Endothelial cell of umbilical vein (primary cell): ENCODE data around the gene SLC43A1. TPM values are rescaled to one million over a fixed set of nuclear protein-coding genes. Genes with fewer than 3 reads are reported as not detected.

ENCODE experiments used
- BruUV-seq: library from RNA; stranded (reverse); fragments of 400-500 nt; replicated peaks from 2 replicates; lab custom pipeline; 2021; lab: Mats Ljungman, UMichigan
- CTCF ChIA-PET: fragments of 300-600, 350-600 bp; sonication (Branson Sonifier 250); formaldehyde crosslinking; loops from one replicate; lab custom pipeline; 2021; ENCODE audit warnings: antibody characterized with exemption, inconsistent platforms; lab: Charles Lee
- POLR2A ChIA-PET: fragments of 300-600, 350-600 bp; sonication (Branson Sonifier 250); formaldehyde crosslinking; loops from one replicate; lab custom pipeline; 2021; ENCODE audit warnings: antibody characterized with exemption, inconsistent platforms; lab: Charles Lee
- DNase-seq: peaks from one replicate; pipeline ENCODE4 v3.0.0-alpha.2; 2011; ENCODE audit warnings: low read depth, low spot score
- FAIRE-seq: peaks from 2 replicates; lab custom pipeline; 2011; peaks lifted over from hg19 to GRCh38; lab: Jason Lieb, UNC
- H2AFZ ChIP-seq: 2 replicates; pipeline ENCODE4 v1.6.0; 2012; ENCODE audit warnings: low read depth, low read length, control low read depth, inconsistent platforms
- H3K27ac ChIP-seq: 2 replicates; pipeline ENCODE4 v1.5.1; 2011; ENCODE audit warnings: low read depth, mild to moderate bottlenecking, control low read depth, low read length, moderate library complexity; ENCODE audit not compliant: insufficient read depth
- H3K27me3 ChIP-seq, 2 experiments: 2 replicates each; pipeline versions ENCODE4 v1.6.0 to v1.6.1; 2011; ENCODE audit warnings: low read length in 2 of 2, mixed read lengths in 1 of 2; ENCODE audit not compliant: control insufficient read depth in 2 of 2, insufficient read depth in 2 of 2
- H3K36me3 ChIP-seq, 2 experiments: 2 replicates in 1 of 2; 3 replicates in 1 of 2; pipeline ENCODE4 v1.5.1; 2011; ENCODE audit warnings: low read length in 2 of 2, mild to moderate bottlenecking in 1 of 2, moderate library complexity in 1 of 2; ENCODE audit not compliant: control insufficient read depth in 2 of 2, insufficient read depth in 2 of 2; ENCODE audit errors: extremely low read depth in 1 of 2
- H3K4me1 ChIP-seq: 3 replicates; pipeline ENCODE4 v1.5.1; 2011; ENCODE audit warnings: mild to moderate bottlenecking, low read length; ENCODE audit not compliant: control insufficient read depth, insufficient read depth; ENCODE audit errors: extremely low read depth
- H3K4me2 ChIP-seq: 2 replicates; pipeline ENCODE4 v1.6.1; 2011; ENCODE audit warnings: low read length, control low read depth, mixed read lengths; ENCODE audit not compliant: insufficient read depth
- H3K4me3 ChIP-seq, 3 experiments: fragments of 200-600 bp in 1 of 3; sonication (generic), shearing (Covaris generic) in 1 of 3; replicated peaks in 1 of 3; 2 replicates each; pipeline ENCODE4 v1.5.1; 2011 to 2016; ENCODE audit warnings: control low read depth in 3 of 3, low read length in 3 of 3, mild to moderate bottlenecking in 2 of 3, inconsistent platforms in 1 of 3, low read depth in 1 of 3, moderate library complexity in 1 of 3; ENCODE audit not compliant: insufficient read depth in 1 of 3
- H3K79me2 ChIP-seq: 2 replicates; pipeline ENCODE4 v1.6.0; 2012; ENCODE audit warnings: low read length, inconsistent platforms; ENCODE audit not compliant: control insufficient read depth, insufficient read depth
- H3K9ac ChIP-seq: replicated peaks from 2 replicates; pipeline ENCODE3; 2011; ENCODE audit warnings: low read length, control low read depth; ENCODE audit not compliant: insufficient read depth; ENCODE audit errors: extremely low read depth
- H3K9me1 ChIP-seq: replicated peaks from 3 replicates; pipeline ENCODE4 v1.6.0; 2011; ENCODE audit warnings: mild to moderate bottlenecking, low read length; ENCODE audit not compliant: control insufficient read depth, insufficient read depth; ENCODE audit errors: extremely low read depth
- H3K9me3 ChIP-seq: replicated peaks from 2 replicates; pipeline ENCODE4 v1.5.1; 2012; ENCODE audit warnings: low read length, inconsistent platforms; ENCODE audit not compliant: control insufficient read depth, insufficient read depth
- H4K20me1 ChIP-seq: replicated peaks from 2 replicates; pipeline ENCODE3; 2011; ENCODE audit warnings: mild to moderate bottlenecking, low read length; ENCODE audit not compliant: control insufficient read depth, insufficient read depth; ENCODE audit errors: extremely low read depth
- CTCF ChIP-seq, 2 donors: IDR thresholded peaks; 1 replicate in 1 of 2; 2 replicates in 1 of 2; pipeline ENCODE4 v1.5.1; 2011; ENCODE audit warnings: low read length in 2 of 2, mild to moderate bottlenecking in 2 of 2, moderate library complexity in 2 of 2, control low read depth in 1 of 2, inconsistent platforms in 1 of 2, low read depth in 1 of 2; ENCODE audit not compliant: insufficient read depth in 1 of 2; ENCODE audit errors: extremely low read depth in 1 of 2
- EZH2 ChIP-seq: IDR thresholded peaks from 2 replicates; pipeline ENCODE4 v1.6.1; 2012; ENCODE audit warnings: borderline replicate concordance, low read depth, mild to moderate bottlenecking, moderate library complexity, low read length, inconsistent platforms; ENCODE audit not compliant: severe bottlenecking
- FOS ChIP-seq: IDR thresholded peaks from 2 replicates; pipeline ENCODE4 v1.6.1; 2011; ENCODE audit warnings: mild to moderate bottlenecking, low read length, moderate library complexity, borderline replicate concordance; ENCODE audit not compliant: insufficient read depth
- GATA2 ChIP-seq: IDR thresholded peaks from 2 replicates; pipeline ENCODE4 v1.7.0; 2011; ENCODE audit warnings: low read depth, mild to moderate bottlenecking, moderate library complexity, mixed read lengths, low read length; ENCODE audit not compliant: insufficient read length, insufficient read depth
- JUN ChIP-seq: IDR thresholded peaks from 2 replicates; pipeline ENCODE4 v1.6.1; 2011; ENCODE audit warnings: borderline replicate concordance, low read depth; ENCODE audit not compliant: insufficient read length, insufficient read depth
- MAX ChIP-seq: IDR thresholded peaks from 2 replicates; pipeline ENCODE4 v1.6.1; 2011; ENCODE audit not compliant: insufficient read depth, insufficient read length
- MYC ChIP-seq: IDR thresholded peaks from one replicate; pipeline ENCODE4 v1.6.1; 2011; ENCODE audit warnings: mild to moderate bottlenecking, low read depth, low read length
- POLR2A ChIP-seq: IDR thresholded peaks from 2 replicates; pipeline ENCODE4 v1.6.1; 2012; ENCODE audit warnings: low read depth, mild to moderate bottlenecking, control low read depth, low read length
- POLR2AphosphoS5 ChIP-seq: IDR thresholded peaks from 2 replicates; pipeline ENCODE4 v1.6.1; 2012; ENCODE audit warnings: low read depth, mild to moderate bottlenecking, control low read depth, low read length, moderate library complexity; ENCODE audit not compliant: insufficient read depth
- dilution Hi-C: fragments of 300-500 bp; cut with MboI; formaldehyde crosslinking; loops from one replicate; pipeline ENCODE4 v1.15.0; 2019; ENCODE audit warnings: low sequenced_read_pairs; ENCODE audit not compliant: extremely low pct_ligation_motif_present
- intact Hi-C: fragments of 100-400 bp; cut with micrococcal nuclease; formaldehyde crosslinking; loops from one replicate; pipeline ENCODE4 v1.10.0; 2022
- polyA plus RNA-seq, 4 experiments: library from polyadenylated mRNA; depleted of rRNA in 3 of 4; stranded (reverse) in 3 of 4; unstranded in 1 of 4; fragments of >200 nt; gene quantifications; 2 replicates each; pipeline versions ENCODE4 v1.2.1 to v1.2.3, GENCODE V29; 2011 to 2012; ENCODE audit warnings: missing spikeins in 1 of 4
- total RNA-seq: library from RNA; stranded (reverse); gene quantifications from 2 replicates; pipeline ENCODE4 v1.2.3, GENCODE V29; 2021

SLC43A1 gene
- total and polyA plus RNA-seq, 2 donors (not counting 3 experiments of a cell fraction or from before 2014, with no cell fraction given): 13.7 to 19.5 TPM

GRCh38 chr11:57542582-57542981, 27.1 kb upstream of the SLC43A1 start:
- BruUV-seq: no TSS peak
- Histone ChIP-seq H3K4me1 (no peaks in the 10 kb centered on the region), H3K9ac (no peak overlapping the region), H3K4me2 (no peak overlapping the region), H3K4me3 (no peak overlapping the region), H2AFZ (no peak overlapping the region), H4K20me1 (no peaks in the 10 kb centered on the region), H3K27me3 (peaks cover 0 to 4% of the 10 kb centered on the region in 2 experiments), H3K9me3 (no peaks in the 10 kb centered on the region), H3K9me1 (no peaks in the 10 kb centered on the region), H3K27ac (no peak overlapping the region), H3K36me3 (no peaks in the 10 kb centered on the region), H3K79me2 (no peaks in the 10 kb centered on the region)
- dilution Hi-C loops (no loop called here), intact Hi-C loops (no loop called here)
- CTCF ChIA-PET: interaction anchor here (1.2 kb wide), 1 partner anchor 102 kb away, joined by 6 read pairs; no protein-coding TSS in a partner anchor
- TF ChIP-seq EZH2 (no peak), JUN (no peak), CTCF (IDR thresholded peaks at IDR 0.05; ENCODE audit: extremely low read depth in 1 of 2, insufficient read depth in 1 of 2, low read depth in 1 of 2, low read length in 2 of 2) (no peak), MAX (no peak), GATA2 (no peak), POLR2A (no peak), POLR2AphosphoS5 (no peak), MYC (no peak), FOS (no peak)
- FAIRE-seq (no peak), DNase-seq (no peak)
- POLR2A ChIA-PET: no interaction called here
